T follicular helper cell (primary cell): ENCODE measurements around the gene PC.
A peak's percentile ranks its signal among the peaks of the same experiment; 100 is the strongest.

Experiments
- DNase-seq: peaks from one replicate; pipeline ENCODE4 v3.0.0-alpha.2; 2020; ENCODE audit warnings: low read depth

Gene PC

DNA sequence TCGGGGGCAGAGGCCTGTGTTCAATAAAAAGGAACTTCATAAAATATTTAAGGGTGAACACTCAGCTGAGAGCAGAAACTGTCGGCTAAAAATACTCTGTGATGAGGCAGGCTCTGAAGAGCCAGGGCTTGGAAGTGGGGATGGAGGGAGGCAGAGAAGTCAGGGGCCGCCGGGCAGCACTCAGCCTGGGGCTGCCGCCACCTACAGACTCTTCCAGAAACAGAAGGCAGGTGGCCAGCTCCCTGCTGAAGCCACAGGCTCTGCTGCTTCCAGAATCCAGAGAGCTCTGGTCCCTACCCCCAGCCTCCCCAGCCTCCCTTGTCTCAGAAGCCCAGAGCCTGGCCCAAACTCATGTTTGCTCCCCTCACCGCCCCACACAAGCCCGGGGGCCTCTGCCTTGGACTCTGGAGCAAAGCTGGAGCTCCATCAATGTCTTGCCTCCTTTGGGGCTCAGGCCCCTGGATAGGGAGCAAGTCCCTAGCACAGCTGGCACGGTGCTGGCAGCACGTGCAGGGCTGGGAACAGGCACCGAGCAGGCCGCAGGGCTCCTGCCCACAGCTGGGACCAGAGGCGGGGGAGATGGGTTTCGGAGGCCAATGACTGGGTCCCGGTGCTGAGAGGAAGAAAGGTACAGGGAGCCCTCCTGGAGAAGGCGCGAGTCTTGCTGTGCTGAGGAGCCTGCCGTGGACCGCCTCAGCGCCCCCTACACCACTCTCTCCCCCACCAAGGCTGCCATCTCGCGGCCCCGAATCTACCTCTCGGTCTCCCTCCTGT lies 93.1 kb downstream of the PC start:
- no peak for DNase-seq

DNA sequence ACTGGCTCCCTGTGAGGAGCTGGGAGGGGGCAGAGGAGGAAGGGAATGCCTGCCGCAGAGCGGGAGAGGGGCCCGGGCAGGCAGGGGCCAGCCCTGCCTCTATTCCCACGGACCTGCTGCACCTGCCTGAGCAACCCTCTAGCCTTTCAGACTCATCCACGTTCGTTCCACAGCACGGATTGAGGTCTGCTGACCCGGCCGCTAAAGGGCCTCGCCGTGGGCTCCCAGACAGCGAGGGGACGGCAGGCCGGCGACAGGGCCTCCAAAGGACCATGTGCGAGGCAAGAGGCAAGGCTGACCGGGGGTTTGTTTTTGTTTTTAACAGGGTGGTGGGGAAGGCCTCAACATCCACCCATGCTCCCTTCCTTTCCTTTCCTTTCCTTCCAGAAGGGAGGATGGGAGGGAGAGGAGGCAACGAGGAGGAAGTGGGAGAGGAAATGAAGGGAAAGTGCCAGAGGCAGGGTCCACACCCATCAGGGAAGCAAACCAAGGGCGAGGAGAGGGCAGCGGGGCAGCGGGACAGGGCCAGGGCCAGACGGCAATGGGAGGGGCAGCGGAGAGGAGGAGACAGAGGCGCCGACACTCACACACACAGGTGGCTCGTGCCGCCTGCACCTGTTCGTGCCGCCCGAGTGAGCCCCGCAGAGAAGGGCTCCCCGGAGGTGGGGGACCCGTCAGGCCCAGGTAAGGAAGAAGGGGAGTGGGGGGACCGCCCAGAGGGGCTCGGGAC lies 93.8 kb downstream of the PC start:
- DNase-seq: no peak

- DNase-seq: no peak
Observed at GRCh38 chr11:66863428-66864125, 94.6 kb downstream of the PC start.

- DNase-seq: no peak
Observed at GRCh38 chr11:66862559-66863037, 95.6 kb downstream of the PC start.

DNA sequence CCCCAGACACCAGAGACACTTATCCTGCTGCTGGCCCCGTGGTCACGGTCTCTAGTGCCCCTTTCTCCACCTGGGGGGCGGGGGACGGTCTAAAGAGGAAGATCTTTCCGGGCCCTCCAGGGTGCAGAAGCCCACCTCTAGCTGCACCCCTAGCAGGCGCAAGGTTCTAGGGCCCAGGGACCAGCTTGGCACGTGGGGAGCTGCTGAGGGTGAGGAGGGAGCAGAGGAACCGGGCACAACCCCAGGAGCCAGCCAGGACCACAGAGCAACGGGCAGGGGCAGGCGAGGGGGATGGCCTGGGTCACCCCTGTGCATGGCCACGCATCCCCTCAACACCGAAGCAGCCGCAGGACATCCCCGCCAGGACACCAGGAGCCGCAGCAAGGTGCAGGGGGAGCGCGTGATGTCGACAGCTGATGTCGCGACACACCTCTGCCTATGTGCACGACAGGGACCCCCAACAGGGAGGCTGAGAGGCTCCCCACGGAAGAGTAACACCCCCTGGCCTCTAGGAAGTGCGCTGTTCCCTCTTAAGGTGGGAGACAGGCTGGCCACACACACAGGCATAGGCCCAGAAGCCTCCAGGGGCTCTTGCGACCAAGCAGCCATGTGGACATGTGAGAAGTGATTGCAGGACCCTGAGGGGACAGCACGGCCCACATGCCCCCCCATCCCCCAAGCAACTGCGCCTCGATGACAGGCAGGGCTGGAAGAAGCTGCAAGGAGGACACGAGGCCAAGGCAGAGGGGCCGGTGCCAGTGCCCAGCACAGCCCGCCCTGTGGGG lies 96.2 kb downstream of the PC start:
- DNase-seq: no peak

- no peak for DNase-seq
Observed at GRCh38 chr11:66861038-66861773, 97.0 kb downstream of the PC start.

DNA sequence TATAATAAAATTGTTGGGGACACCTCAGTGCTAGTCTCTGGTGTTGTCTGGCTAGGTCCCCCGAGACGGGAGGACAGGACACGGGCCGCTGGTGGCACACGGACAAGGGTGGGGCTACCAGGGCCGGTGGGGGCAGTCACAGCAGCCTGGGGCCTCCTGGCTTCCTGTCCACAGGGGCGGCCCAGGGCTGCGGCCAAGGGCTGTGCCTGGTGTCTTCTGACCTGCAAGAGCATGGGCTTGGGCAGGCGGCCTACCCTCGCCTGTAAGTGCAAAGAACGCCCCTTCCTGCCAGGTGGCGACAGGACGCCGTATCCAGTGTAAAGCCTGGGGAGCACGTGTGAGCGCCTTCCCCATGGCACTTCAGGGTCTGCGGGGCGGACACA lies 97.7 kb downstream of the PC start:
- no peak for DNase-seq

GRCh38 chr11:66859686-66860448 lies 98.3 kb downstream of the PC start:
- no peak for DNase-seq

GRCh38 chr11:66858939-66859685 lies 99.1 kb downstream of the PC start:
- DNase-seq: no peak

GRCh38 chr11:66858186-66858938 lies 99.8 kb downstream of the PC start:
- no peak for DNase-seq

- no peak for DNase-seq
Observed at GRCh38 chr11:66857927-66858185, 100.3 kb downstream of the PC start.

GRCh38 chr11:66857234-66857926 lies 100.8 kb downstream of the PC start:
- no peak for DNase-seq

GRCh38 chr11:66856496-66857233 lies 101.5 kb downstream of the PC start, which contains the start of gene LRFN4:
TSS of gene LRFN4 (plus strand) at chr11:66857064. CDS start at chr11:66857745, 681 bp downstream.
- DNase-seq: peak; percentile 26

- peak; percentile 54 for DNase-seq
Observed at GRCh38 chr11:66855574-66856495, 102.3 kb downstream of the PC start.

DNA sequence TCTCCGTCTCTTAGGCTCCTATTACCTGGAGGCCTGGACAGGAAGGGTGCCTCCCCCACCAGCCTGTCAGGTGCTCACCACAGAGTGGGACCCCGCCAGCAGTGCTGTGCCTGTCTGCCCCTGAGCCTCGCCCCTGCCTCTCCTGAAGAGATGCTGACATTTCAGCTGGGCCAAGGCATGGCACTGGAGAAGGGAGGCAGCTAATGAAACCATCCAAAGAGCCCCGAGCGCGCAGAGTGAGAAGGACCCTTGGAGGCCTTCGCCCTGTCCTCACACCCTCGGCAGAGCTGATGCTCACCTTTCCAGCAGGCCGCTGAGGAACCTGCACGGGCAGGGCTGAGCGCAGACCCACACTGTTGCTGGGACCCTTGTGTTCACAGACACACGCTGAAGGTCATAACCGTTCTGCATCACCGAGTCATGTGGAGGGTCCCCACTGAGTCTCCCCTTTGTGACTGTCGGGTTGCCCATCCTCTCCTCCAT lies 103.4 kb downstream of the PC start:
- DNase-seq: no peak

DNA sequence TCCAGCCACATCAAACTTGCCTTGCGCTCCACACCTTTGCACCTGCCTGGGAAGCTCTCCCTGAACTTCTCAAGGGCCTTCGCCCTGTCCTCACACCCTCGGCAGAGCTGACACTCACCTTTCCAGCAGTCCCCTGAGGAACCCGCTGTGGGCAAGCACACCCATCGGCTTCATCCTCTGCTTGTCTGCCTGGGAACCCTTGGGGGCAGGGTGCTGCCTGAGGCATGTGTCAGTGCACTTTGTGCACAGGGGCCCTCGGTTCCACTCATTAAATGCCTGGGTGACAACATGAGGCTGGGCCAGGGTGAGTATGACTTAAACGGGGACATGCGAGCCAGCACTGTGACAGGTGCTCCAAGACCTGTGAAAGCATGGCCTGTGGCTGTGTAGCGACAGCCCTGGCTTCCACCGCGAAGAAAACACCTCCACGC lies 103.9 kb downstream of the PC start:
- DNase-seq: no peak
